PC-3 (cell line): ENCODE results near the gene ENTPD5. TPM values are rescaled to one million over a fixed set of nuclear protein-coding genes. Genes with fewer than 3 reads are reported as not detected.

Source experiments
- ATAC-seq: fragments of 200-7000 bp; cut with Tn5 transposase; 2 replicates; pipeline ENCODE4 v1.9.1; 2020; ENCODE audit warnings: mild to moderate bottlenecking, moderate library complexity
- BruUV-seq: library from RNA; stranded (reverse); fragments of 400-500 nt; replicated peaks from 2 replicates; lab custom pipeline; 2021; lab: Mats Ljungman, UMichigan
- CTCF ChIA-PET: fragments of 300-600 bp; sonication (Branson Sonifier 250); formaldehyde crosslinking; loops from one replicate; lab custom pipeline; 2022; ENCODE audit warnings: antibody characterized with exemption; lab: Charles Lee
- POLR2A ChIA-PET: fragments of 300-600 bp; sonication (Branson Sonifier 250); formaldehyde crosslinking; loops from one replicate; lab custom pipeline; 2022; ENCODE audit warnings: antibody characterized with exemption; ENCODE audit not compliant: unreplicated experiment; lab: Charles Lee
- DNase-seq: peaks from one replicate; pipeline ENCODE4 v3.0.0-alpha.2; 2015
- H2AFZ ChIP-seq: fragments of 300-600 bp; sonication (generic); 2 replicates; pipeline ENCODE4 v1.6.0; 2016; ENCODE audit warnings: antibody characterized with exemption, low read length
- H3F3A ChIP-seq: fragments of 300-600 bp; sonication (generic); one replicate; pipeline ENCODE4 v1.6.0; 2017; ENCODE audit warnings: antibody characterized with exemption, low read length, control low read depth, mild to moderate bottlenecking; ENCODE audit not compliant: unreplicated experiment
- H3K27ac ChIP-seq: fragments of 300-600 bp; sonication (generic); 2 replicates; pipeline ENCODE4 v1.5.1; 2016; ENCODE audit warnings: mild to moderate bottlenecking, low read length
- H3K27me3 ChIP-seq: fragments of 300-600 bp; sonication (generic); 2 replicates; pipeline ENCODE4 v1.6.1; 2016; ENCODE audit warnings: low read length, mixed read lengths
- H3K36me3 ChIP-seq: fragments of 300-600 bp; sonication (generic); 2 replicates; pipeline ENCODE4 v1.6.1; 2016; ENCODE audit warnings: low read depth, mixed run types, low read length, mixed read lengths
- H3K4me1 ChIP-seq: fragments of 300-600 bp; sonication (generic); 2 replicates; pipeline ENCODE4 v1.5.1; 2016; ENCODE audit warnings: low read length; ENCODE audit not compliant: insufficient read depth
- H3K4me2 ChIP-seq: fragments of 300-600 bp; sonication (generic); 2 replicates; pipeline ENCODE4 v1.6.0; 2016; ENCODE audit warnings: low read length
- H3K4me3 ChIP-seq: fragments of 300-600 bp; sonication (generic); 2 replicates; pipeline ENCODE4 v1.5.1; 2016; ENCODE audit warnings: mild to moderate bottlenecking, low read length, mixed read lengths
- H3K79me2 ChIP-seq: fragments of 300-600 bp; sonication (generic); 2 replicates; pipeline ENCODE4 v1.6.1; 2017; ENCODE audit warnings: low read length, mixed read lengths
- H3K9ac ChIP-seq: fragments of 300-600 bp; sonication (generic); 2 replicates; pipeline ENCODE4 v1.6.0; 2016; ENCODE audit warnings: mild to moderate bottlenecking, low read length
- H3K9me2 ChIP-seq: fragments of 300-600 bp; sonication (generic); replicated peaks from 2 replicates; pipeline ENCODE4 v1.6.1; 2016; ENCODE audit warnings: mixed run types, low read length, mixed read lengths
- H3K9me3 ChIP-seq: fragments of 300-600 bp; sonication (generic); 2 replicates; pipeline ENCODE4 v1.6.1; 2016; ENCODE audit warnings: low read length, mixed read lengths
- H4K20me1 ChIP-seq: fragments of 300-600 bp; sonication (generic); 2 replicates; pipeline ENCODE4 v1.6.1; 2016; ENCODE audit warnings: low read length, mixed read lengths
- EZH2 ChIP-seq: fragments of 300-600 bp; sonication (generic); IDR thresholded peaks from one replicate; pipeline ENCODE4 v1.6.1; 2017; ENCODE audit warnings: antibody characterized with exemption, mild to moderate bottlenecking, low read length; ENCODE audit not compliant: unreplicated experiment
- EZH2phosphoT487 ChIP-seq: fragments of 300-600 bp; sonication (generic); IDR thresholded peaks from 2 replicates; pipeline ENCODE4 v1.6.1; 2018; ENCODE audit warnings: mild to moderate bottlenecking, antibody characterized with exemption, low read length, borderline replicate concordance
- intact Hi-C: fragments of 100-400 bp; cut with micrococcal nuclease; formaldehyde crosslinking; loops from 2 replicates; pipeline ENCODE4 v1.9.0; 2023
- total RNA-seq: library from RNA; depleted of rRNA; stranded (reverse); fragments of >200 nt; gene quantifications from 2 replicates; pipeline ENCODE4 v1.2.3, GENCODE V29; 2014
- TF ChIP-seq, protein P1 (sequence below): fragments of 300-600 bp; sonication (generic); conservative IDR thresholded peaks from 2 replicates; pipeline ENCODE4 v1.5.1; 2017; ENCODE audit warnings: antibody characterized with exemption, low read depth, mild to moderate bottlenecking, low read length

Gene ENTPD5
- total RNA-seq, 1 experiment from 2014 or later: 11.2 TPM

DNA sequence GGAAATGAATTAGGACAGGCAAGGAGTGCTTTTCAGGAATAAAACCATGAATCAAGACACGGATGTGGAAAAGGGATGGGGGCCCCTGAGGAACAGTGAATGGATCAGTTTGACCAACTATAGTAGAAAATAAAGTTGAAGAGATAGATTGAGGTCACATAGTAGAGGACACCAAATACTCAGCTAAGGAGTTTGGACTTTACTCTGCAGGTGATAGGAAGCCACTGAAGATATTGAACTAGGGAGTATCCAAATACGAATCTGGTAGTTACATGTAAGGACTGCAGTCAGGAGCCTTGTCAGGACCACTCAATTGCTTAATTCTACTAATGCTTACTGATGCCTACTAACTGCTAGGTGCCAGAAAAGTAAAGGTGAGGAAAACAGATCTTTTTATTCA is 20.4 kb downstream of the ENTPD5 start:
- no peak for TF ChIP-seq EZH2
- H3K4me2 ChIP-seq: no peak overlapping the region
- no peaks in the 10 kb centered on the region for H3K9me2 ChIP-seq
- no peak for DNase-seq
- H3K9ac ChIP-seq: no peak overlapping the region
- H3K27ac ChIP-seq: no peak overlapping the region
- H3K36me3 ChIP-seq: no peaks in the 10 kb centered on the region
- H3K4me3 ChIP-seq: no peak overlapping the region
- no peak for ATAC-seq
- no peaks in the 10 kb centered on the region for H3K9me3 ChIP-seq
- intact Hi-C loops: no loop called here
- H3K4me1 ChIP-seq: no peaks in the 10 kb centered on the region
- ChIA-PET CTCF (no interaction called here), POLR2A (no interaction called here)
- H2AFZ ChIP-seq: no peak overlapping the region
- H4K20me1 ChIP-seq: no peaks in the 10 kb centered on the region
- no TSS peak for BruUV-seq
- no peaks in the 10 kb centered on the region for H3F3A ChIP-seq
- no peaks in the 10 kb centered on the region for H3K79me2 ChIP-seq
- H3K27me3 ChIP-seq: no peaks in the 10 kb centered on the region

GRCh38 chr14:73997944-73998447 is 21.1 kb downstream of the ENTPD5 start:
- intact Hi-C loops: no loop called here
- H3K4me2 ChIP-seq: no peak overlapping the region
- CTCF ChIA-PET: no interaction called here
- no peaks in the 10 kb centered on the region for H4K20me1 ChIP-seq
- POLR2A ChIA-PET: no interaction called here
- H3K9me2 ChIP-seq: no peaks in the 10 kb centered on the region
- ATAC-seq (no peak), DNase-seq (no peak)
- no peaks in the 10 kb centered on the region for H3K79me2 ChIP-seq
- H3K27me3 ChIP-seq: no peaks in the 10 kb centered on the region
- H2AFZ ChIP-seq: no peak overlapping the region
- H3K9me3 ChIP-seq: no peaks in the 10 kb centered on the region
- no peak for TF ChIP-seq EZH2phosphoT487
- TF ChIP-seq, protein P1, sequence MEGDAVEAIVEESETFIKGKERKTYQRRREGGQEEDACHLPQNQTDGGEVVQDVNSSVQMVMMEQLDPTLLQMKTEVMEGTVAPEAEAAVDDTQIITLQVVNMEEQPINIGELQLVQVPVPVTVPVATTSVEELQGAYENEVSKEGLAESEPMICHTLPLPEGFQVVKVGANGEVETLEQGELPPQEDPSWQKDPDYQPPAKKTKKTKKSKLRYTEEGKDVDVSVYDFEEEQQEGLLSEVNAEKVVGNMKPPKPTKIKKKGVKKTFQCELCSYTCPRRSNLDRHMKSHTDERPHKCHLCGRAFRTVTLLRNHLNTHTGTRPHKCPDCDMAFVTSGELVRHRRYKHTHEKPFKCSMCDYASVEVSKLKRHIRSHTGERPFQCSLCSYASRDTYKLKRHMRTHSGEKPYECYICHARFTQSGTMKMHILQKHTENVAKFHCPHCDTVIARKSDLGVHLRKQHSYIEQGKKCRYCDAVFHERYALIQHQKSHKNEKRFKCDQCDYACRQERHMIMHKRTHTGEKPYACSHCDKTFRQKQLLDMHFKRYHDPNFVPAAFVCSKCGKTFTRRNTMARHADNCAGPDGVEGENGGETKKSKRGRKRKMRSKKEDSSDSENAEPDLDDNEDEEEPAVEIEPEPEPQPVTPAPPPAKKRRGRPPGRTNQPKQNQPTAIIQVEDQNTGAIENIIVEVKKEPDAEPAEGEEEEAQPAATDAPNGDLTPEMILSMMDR: no peak
- TF ChIP-seq EZH2: no peak
- H3K9ac ChIP-seq: no peak overlapping the region
- no peaks in the 10 kb centered on the region for H3K4me1 ChIP-seq
- H3K36me3 ChIP-seq: no peaks in the 10 kb centered on the region
- H3K4me3 ChIP-seq: no peak overlapping the region
- no peaks in the 10 kb centered on the region for H3F3A ChIP-seq
- no peak overlapping the region for H3K27ac ChIP-seq
- no TSS peak for BruUV-seq

DNA sequence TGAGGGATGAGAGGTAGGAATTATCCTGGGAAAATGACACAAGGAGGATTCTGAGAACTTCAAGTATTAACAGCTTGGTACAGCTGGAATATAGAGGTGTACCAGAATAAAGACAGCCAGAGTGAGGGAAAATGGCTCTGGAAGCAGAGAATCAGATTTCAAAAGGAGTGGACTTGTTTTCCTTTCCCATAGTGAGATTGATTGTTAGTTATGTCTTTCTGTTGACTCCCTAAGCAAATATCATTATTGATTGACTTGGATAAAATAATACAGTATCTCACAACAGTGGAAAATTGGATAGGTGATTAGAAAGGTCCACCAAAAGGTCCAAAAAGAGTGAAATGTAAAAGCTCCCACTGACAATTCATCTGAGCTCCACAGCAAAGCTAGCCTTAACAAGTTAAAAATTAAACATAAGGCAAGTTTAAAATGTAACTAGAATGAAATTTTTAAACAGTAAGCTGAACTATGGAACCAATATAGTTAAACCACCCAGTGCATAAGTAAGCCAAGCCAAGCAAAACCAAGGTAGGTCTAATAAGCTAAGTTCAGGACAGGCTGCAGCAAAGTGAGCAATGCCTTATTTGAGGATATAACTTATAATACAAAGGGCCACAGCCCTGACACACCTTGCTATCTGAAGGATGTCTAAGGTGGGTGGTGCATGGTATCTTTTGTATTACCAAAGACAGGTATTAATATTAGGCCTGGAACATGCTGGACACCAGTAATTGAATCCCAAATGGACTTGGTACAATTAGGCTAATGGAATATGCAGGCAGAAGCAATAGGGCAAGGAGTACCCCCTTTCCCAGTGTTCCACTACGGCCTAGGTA is 21.8 kb downstream of the ENTPD5 start:
- Histone ChIP-seq H3K4me2 (no peak overlapping the region), H2AFZ (no peak overlapping the region), H3K36me3 (no peaks in the 10 kb centered on the region), H3K4me3 (no peak overlapping the region), H4K20me1 (no peaks in the 10 kb centered on the region), H3K9me2 (no peaks in the 10 kb centered on the region), H3K27me3 (no peaks in the 10 kb centered on the region), H3K79me2 (no peaks in the 10 kb centered on the region), H3F3A (no peaks in the 10 kb centered on the region), H3K9me3 (no peaks in the 10 kb centered on the region), H3K4me1 (no peaks in the 10 kb centered on the region), H3K27ac (no peak overlapping the region), H3K9ac (no peak overlapping the region)
- TF ChIP-seq, protein P1: no peak
- no peak for TF ChIP-seq EZH2
- no peak for TF ChIP-seq EZH2phosphoT487
- intact Hi-C loops: no loop called here
- ATAC-seq (no peak), DNase-seq (no peak)
- ChIA-PET POLR2A (no interaction called here), CTCF (no interaction called here)
- BruUV-seq: no TSS peak
